HG03469 (cell line): ENCODE measurements around the gene CTSZ.
"Not testable (repeated sequence)": the region's sequence is repeated elsewhere in the genome, so short reads cannot be mapped to it uniquely, and the experiment has no call there.

ENCODE experiments used
- ATAC-seq: cut with Tn5 transposase; IDR thresholded peaks from one replicate; pipeline ENCODE4 v1.9.1; 2021; ENCODE audit warnings: mild to moderate bottlenecking, moderate library complexity, moderate number of reproducible peaks; ENCODE audit not compliant: unreplicated experiment

The CTSZ gene

DNA sequence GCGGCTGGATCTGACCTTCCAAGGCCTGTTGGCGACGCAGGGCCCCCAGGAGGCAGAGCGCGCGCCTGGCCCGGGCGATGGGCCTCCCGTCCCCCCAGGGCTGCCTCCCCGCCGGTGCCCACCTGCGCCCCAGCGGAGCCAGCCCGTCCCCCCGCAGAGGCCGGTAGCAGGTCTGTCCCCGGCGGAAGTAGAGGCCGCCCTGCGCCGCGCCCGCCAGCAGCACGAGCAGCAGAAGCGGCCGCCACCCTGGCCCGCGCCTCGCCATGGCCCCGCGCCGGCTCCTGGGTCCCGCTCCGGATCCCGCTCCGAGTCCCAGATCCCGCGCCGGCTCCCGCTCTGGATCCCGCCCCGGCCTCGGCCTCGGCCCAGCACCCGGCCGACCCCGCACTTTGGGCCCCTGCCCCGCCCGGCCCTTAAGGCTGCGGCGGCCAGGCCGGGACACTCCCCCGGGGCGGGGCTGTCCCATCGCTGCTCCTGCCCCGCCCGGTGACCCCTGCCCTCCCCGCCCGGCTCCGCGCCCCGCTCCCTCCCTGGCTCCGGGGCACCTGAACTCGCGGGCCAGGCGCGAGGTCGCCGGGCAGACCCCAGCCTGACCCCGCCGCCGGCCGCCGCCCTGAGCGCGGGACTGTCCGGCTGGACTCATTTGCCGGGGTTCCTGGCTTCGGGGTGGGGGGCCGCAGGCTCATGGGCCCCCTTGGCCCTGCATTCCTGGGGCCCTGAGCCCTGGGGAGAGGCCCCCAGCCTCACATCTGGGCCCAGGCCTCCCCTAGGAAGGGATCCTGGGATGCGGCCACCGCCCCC lies at the start of gene CTSZ:
CTSZ (minus strand) TSS at position 391 of the 801 bp plus-strand sequence; CDS start at position 265, 126 bp downstream.
- no peak for ATAC-seq

- no peak for ATAC-seq
These were observed 48.2 kb upstream of the CTSZ start for GRCh38 chr20:59055302-59055701.

DNA sequence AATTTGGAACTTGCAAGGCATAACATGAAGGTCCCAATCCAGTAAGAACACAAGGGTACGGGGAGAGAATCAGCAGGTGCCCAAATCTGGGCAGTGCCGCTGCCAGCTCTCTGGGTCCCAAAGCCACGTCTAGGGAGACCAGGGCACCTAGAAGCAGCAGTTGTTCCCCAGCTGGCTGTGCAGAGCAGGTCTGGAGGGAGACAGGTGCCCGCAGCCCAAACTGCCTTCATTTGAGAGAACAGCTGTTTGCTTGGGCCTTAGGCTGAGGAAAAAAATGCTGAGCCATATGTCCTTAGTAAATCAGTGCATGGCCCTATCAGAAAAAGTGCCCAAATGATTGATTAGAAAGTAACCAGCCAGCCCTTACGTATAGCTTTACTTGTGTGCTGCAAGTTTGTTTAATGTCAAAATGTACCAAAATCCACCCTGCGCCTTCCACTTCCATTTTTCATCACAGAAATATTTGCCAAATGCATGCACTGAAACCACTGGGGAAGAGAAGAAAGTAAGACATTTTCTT lies 44.7 kb upstream of the CTSZ start:
- no peak for ATAC-seq

- no peak for ATAC-seq
These were observed 43.4 kb upstream of the CTSZ start for GRCh38 chr20:59050437-59050836.

- ATAC-seq = no peak
These were observed 41.6 kb upstream of the CTSZ start for GRCh38 chr20:59048681-59049030.

DNA sequence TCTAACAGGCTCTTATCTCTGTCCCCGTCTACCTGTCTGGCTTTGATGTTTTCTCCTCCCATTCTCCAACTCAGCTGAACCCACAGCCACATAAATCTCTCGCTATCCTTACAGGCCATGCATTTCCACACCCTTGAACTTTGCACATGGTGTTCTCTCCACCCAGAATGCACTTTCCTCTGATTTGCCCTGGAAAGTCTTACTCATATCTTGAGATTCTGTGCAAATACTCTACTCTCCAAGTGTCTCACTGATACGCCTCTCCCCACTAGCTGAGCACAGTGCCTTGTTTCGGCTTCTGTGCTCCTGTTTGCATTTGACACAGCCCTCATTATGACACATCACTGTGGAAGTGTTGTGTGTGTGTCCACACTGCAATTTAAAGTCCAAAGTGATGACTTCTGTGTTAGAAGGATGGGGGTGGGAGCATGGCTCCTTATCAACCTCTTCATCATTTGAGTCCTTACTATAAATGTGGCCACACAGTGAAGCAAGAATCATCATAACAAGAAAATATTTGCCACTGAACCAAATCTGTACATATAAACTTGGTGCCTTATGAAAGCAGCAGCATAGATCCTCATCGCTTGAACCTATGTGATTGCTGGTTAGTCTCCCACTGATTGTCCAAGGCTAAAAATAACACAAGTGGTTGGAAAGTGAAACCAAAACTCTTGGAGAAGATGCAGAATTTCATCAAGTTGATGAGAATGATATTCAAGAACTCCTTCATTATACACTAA lies 41.1 kb upstream of the CTSZ start:
- no peak for ATAC-seq

- ATAC-seq = no peak
These were observed 39.8 kb upstream of the CTSZ start for GRCh38 chr20:59046862-59047261.

DNA sequence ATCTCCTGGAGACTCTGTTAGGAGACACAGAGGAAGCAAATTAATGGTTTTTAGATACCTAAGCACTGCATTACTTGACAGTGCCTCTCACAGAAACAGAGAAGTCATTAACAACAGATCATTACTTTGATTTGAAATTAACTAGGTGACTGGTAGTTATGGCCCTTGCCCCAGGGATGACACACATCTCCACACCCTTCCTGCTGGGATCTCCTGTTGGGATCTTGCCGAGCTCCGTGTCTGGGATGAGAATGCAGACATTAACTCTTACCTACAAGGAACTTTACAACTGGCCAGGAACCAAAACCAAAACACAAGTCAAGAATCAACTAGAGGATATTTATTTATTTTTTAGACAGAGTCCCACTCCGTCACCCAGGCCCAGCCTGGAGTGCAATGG lies 37.7 kb upstream of the CTSZ start:
- no peak for ATAC-seq

GRCh38 chr20:59044295-59044694 lies 37.2 kb upstream of the CTSZ start:
- ATAC-seq = no peak

GRCh38 chr20:59043698-59044097 lies 36.6 kb upstream of the CTSZ start:
- ATAC-seq = no peak

DNA sequence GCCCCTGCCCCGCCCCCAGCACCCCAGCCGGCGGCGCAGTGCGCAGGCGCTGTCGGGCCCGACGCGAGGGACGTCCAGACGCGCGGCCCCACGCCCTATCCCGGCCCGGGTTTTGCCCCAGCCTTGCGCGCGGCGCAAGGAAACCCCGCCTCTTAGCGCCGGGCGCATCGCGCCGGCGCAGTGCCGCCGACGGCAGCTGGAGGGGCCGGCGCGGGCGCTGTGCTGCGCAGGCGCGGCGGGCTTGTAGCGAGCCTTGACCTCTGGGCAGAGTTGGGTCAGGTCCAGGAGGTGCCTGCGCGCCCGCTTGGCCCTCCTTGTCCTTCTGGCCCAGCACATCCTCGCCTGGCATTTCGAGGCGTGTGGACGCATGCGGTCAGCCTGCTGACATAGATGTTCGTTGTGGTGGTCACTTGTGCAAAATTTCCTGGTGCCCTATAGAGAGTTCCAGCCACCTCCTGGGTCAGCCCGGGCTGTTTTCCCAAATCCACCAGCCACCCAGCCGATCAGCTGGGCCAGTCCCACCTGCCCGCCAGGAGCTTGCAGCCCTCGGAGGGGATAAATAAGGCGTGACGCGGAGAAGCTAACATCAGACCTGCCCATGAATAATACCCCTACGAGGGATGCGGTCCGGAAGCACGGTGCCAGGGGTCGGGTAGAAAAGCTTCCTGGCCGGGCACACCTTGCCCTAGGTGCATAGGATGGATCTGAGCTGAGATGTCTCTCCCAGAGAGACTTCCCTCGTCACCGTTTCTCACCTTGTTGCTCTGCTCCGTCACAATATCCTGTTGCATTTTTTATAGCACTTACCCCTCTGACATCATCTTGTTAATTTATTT lies 36.0 kb upstream of the CTSZ start:
- peak; percentile 89 for ATAC-seq

GRCh38 chr20:59042151-59042795 lies 35.2 kb upstream of the CTSZ start, which contains the start of gene PRELID3B:
Gene PRELID3B, minus strand, starts transcription at chr20:59042786. Its CDS starts 56 bp downstream, at chr20:59042730.
- ATAC-seq = peak; percentile 0

GRCh38 chr20:59041487-59041886 lies 34.4 kb upstream of the CTSZ start:
- not testable (repeated sequence) for ATAC-seq

GRCh38 chr20:59040667-59041066 lies 33.6 kb upstream of the CTSZ start:
- ATAC-seq = no peak

DNA sequence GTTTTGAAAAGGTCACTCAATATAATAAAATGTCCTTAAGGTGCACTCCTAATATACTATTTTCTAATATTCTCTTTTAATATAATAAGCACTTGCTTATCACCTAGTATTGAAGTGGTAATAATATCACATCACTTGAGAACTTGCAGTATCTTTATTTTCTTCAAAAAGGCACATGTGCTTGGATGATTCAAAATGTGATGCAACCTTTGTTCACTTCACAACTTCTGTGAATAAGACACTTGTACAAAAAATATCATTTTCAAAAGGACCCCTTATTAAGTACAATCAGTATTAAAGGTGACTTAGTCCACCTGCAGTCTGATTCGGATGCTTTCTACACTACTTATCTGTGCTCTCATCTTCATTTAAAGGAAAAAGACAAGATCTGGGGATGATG lies 32.2 kb upstream of the CTSZ start:
- no peak for ATAC-seq

DNA sequence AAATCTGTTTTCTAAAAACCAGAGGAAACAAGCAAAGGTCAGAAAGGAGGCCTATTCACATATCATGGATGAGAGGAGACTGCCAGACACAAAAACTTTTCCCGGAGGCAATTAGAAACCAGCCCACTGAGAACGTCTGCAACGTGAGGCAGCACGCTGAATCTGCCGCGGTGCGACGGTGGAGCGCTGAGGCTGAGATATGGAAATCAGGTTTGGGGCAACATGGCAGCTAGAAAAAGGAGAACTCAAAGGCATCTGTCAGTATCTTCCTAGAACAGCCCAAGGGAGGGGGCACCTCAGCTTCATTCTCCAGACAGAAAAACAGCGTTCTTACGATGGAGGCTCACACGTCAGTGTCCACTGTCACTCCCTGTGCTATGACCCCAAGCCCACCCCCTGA lies 30.3 kb upstream of the CTSZ start:
- ATAC-seq = no peak

DNA sequence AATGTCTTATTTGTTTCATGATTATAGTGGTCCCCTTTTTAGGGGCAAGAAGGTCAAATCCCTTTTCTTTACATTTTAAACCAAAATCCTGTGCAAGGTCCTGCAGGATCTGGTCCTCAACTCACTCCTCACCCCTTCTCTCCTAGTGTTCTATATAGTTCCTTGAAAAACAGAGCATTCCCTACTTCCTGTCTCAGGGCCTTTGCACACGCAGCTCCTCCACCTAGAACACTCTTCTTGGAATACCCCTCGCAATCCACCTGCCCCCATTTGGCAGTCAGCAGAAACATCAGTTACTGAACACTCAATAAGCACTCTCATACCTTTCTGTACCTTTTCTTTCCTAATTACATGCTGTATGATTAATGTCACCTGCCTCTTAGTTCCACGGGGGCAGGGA lies 28.3 kb upstream of the CTSZ start:
- no peak for ATAC-seq

GRCh38 chr20:59033616-59034165 lies 26.6 kb upstream of the CTSZ start:
- no peak for ATAC-seq

GRCh38 chr20:59033093-59033492 lies 26.0 kb upstream of the CTSZ start:
- no peak for ATAC-seq

DNA sequence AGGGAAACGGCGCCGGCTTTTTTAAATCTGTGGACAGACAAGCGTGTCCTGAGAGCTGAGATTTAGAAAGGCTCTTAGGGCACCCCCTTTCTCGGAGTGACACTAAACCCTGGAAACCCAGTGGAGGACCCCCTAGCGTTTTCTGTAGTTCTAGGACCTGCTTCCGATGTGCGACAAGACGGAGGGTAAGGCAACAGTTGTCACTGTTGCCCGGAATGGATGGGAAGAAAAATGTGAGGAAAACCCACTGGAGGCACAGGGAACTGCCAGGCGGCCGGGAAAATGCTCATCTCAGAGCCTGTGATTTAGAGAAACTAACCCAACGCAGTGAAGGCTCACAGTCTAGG lies 25.6 kb upstream of the CTSZ start:
- ATAC-seq = no peak
